Erythroblast (primary cell): ENCODE measurements around the gene CCNA2.

Source experiments
- GATA1 ChIP-seq: IDR thresholded peaks from 2 replicates; pipeline ENCODE4 v1.6.1; 2011; ENCODE audit warnings: low read depth, mild to moderate bottlenecking, control low read depth, low read length, moderate library complexity
- POLR2A ChIP-seq: IDR thresholded peaks from 2 replicates; pipeline ENCODE4 v1.6.1; 2011; ENCODE audit warnings: mild to moderate bottlenecking, low read length

DNA sequence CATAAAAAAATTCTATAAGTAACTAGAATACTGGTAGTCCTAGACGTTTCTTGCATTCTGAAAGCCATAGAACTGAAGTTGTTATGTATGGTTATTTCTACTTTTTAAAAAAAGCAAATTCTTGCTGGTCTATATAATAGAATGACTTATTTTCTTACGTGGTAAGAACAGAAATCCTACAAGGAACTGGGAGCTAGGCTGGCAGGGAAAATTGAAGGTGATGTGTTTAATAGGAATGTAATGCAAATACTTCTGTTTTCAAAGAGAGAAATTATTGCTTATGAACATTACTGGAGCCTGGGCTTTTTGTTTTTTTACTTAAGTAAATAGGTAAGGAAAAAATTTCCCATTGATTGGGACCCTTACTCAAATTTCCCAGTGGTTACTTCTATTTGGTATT is 8.9 kb downstream of the CCNA2 start:
- TF ChIP-seq POLR2A (no peak), GATA1 (no peak)
